ENCODE measurements around the gene NUCKS1.

DNA sequence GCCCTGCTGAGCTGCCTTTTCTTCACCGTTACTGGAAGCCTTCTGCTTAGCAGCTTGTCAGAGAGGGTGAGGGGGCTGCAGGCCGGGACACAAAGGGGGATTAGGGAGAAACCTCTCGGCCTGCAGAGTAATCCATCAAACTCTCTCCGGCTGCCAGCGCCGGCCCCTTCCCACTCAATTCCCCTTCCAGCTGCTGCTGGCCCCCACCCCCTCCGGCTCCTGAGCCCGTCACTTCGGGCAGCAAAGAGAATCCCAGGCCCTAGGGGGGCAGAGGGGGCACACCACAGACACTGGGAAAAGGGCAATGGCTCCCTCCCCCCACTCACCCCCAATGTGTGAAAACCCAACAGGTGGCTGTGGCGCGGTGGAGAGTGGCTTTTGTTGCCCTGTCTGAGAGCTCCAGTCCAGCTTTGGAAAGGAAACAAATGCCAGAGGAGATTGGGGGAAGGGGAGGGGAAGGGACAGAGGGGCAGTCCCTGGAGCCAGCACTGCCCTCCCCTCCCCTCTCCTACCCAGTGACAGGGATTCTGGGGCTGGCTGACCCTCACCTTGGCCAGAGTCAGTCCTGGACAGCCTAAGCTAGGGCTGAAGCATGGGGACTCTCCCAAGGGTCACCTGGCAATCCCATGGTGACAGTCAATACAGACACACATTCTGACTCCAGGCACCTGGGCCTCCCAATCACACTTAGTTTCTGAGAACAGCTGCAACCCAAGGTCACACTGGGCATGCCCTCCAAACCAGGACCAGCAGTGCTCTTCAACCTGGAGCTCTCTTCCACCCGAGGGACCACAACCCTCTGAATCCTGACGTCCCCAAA lies 79.2 kb downstream of the NUCKS1 start:
- TF ChIP-seq CTCF (IDR thresholded peaks at IDR 0.05) (no peak), POLR2A (IDR thresholded peaks at IDR 0.05) (no peak)

Data from esophagus squamous epithelium (tissue), 4 donors.